Gastroesophageal sphincter (tissue), 4 donors: Measurements from ENCODE around the gene BCKDK. TPM values are rescaled to one million over a fixed set of nuclear protein-coding genes. Genes with fewer than 3 reads are reported as not detected.
A peak's percentile ranks its signal among the peaks of the same experiment; 100 is the strongest.

ENCODE experiments used
- ATAC-seq: fragments of 150-250 bp; one replicate; pipeline ENCODE4 v1.9.1; 2016; ENCODE audit warnings: mild to moderate bottlenecking, moderate library complexity
- H3K27ac ChIP-seq, 4 donors: fragments of 200-600 bp; sonication (generic) in 3 of 4; 1 replicate in 3 of 4; 2 replicates in 1 of 4; pipeline ENCODE4 v1.5.1; 2016 to 2019
- H3K27me3 ChIP-seq: fragments of 200-600 bp; sonication (generic); one replicate; pipeline ENCODE4 v1.5.1; 2019
- H3K36me3 ChIP-seq, 2 donors: fragments of 200-600 bp; sonication (generic); one replicate each; pipeline ENCODE4 v1.5.1; 2019; ENCODE audit warnings: control low read depth in 1 of 2
- H3K4me1 ChIP-seq, 3 donors: fragments of 200-600 bp; sonication (generic); 1 replicate in 2 of 3; 2 replicates in 1 of 3; pipeline ENCODE4 v1.5.1; 2016 to 2019; ENCODE audit warnings: control low read depth in 2 of 3
- H3K4me3 ChIP-seq, 2 donors: fragments of 200-600 bp; sonication (generic); one replicate each; pipeline ENCODE4 v1.5.1; 2019; ENCODE audit warnings: mild to moderate bottlenecking in 1 of 2, moderate library complexity in 1 of 2
- H3K9me3 ChIP-seq, 3 donors: fragments of 200-600 bp; sonication (generic); one replicate each; pipeline ENCODE4 v1.5.1; 2017 to 2019; ENCODE audit warnings: control low read depth in 2 of 3
- EP300 ChIP-seq: sonication (generic); formaldehyde crosslinking; IDR thresholded peaks from one replicate; pipeline ENCODE4 v1.6.1; 2017; ENCODE audit warnings: antibody characterized with exemption, mild to moderate bottlenecking
- POLR2A ChIP-seq, 2 donors: fragments of 450-650 bp; IDR thresholded peaks; one replicate each; pipeline ENCODE4 v1.6.1; 2017; ENCODE audit warnings: antibody characterized with exemption in 2 of 2, mild to moderate bottlenecking in 2 of 2, moderate library complexity in 1 of 2
- POLR2AphosphoS5 ChIP-seq: sonication (generic); formaldehyde crosslinking; IDR thresholded peaks from one replicate; pipeline ENCODE4 v1.6.1; 2017; ENCODE audit warnings: antibody characterized with exemption
- WGBS, 2 donors: methylation state at CpG; one replicate each; pipeline ENCODE4 v1.1.5; 2018; ENCODE audit warnings: low coverage in 1 of 2; 5-methylcytosine and 5-hydroxymethylcytosine counted together
- total RNA-seq, 4 donors: library from RNA; depleted of rRNA; stranded (reverse); fragments of >200 nt; gene quantifications; one replicate each; pipeline ENCODE4 v1.1.0, GENCODE V29; 2016
- TF ChIP-seq, protein P1 (sequence below), 4 experiments: fragments of 200-600 bp in 2 of 4; fragments of 450-650 bp in 2 of 4; sonication (generic) in 1 of 4; IDR thresholded peaks; one replicate each; pipeline ENCODE4 v1.5.1; 2017 to 2019; ENCODE audit warnings: antibody characterized with exemption in 4 of 4, mild to moderate bottlenecking in 2 of 4, moderate library complexity in 2 of 4

BCKDK gene
- total RNA-seq, 4 donors from 2014 or later, result 26.5 to 70.2 (median 39.8) TPM

DNA sequence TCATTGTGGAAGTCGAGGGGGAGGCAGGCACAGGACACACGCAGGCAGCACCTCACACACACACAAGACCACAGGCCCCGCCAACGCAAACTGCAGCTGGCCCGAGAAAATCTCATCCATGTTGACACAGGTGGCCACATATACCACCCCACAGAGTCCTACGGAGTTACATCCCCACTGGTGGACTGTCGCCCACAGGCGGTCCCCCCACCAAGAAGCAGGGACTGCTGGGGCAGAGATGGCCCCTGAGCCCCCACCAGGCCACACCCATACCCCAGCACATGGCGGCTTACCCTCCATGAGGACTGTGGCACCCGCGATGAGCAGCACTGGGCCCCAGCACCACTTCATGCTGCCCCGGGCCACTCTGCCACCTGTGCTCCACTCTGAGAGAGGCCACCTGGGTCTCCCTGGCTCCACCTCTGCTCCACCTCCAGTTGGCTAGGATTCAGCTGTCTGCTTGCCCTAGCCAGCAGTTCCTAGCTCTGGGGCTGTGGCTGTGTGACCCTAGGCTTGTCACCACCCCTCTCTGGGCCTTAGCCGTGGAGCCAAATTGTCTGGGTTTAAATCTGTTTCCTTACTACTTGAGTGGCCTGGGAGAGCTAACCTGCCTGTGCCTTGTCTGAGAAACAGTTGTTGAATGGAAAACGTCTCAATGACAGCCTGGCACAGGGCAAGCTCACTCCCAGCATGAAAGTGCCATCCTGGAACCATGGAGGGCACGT, 19.6 kb upstream of the BCKDK start, which contains the start of gene PRSS53:
PRSS53 (minus strand) TSS at position 485 of the 725 bp plus-strand sequence; CDS start at position 351, 134 bp downstream.
- H3K4me1 ChIP-seq, result peaks cover 0 to 14% (median 6%) of the 10 kb centered on the region in 3 donors
- H3K4me3 ChIP-seq, result no peak within 1 kb of the TSS
- H3K36me3 ChIP-seq, result peaks cover 0 to 85% of the 10 kb centered on the region in 2 donors
- no peaks in the 10 kb centered on the region for H3K9me3 ChIP-seq
- WGBS, 2 donors, result 62 to 83% methylated on average over 5 to 8 of the region's 15 CpGs
- ATAC-seq, result no peak
- no peak within 1 kb of the TSS for H3K27ac ChIP-seq
- no peaks in the 10 kb centered on the region for H3K27me3 ChIP-seq
- TF ChIP-seq, protein P1, sequence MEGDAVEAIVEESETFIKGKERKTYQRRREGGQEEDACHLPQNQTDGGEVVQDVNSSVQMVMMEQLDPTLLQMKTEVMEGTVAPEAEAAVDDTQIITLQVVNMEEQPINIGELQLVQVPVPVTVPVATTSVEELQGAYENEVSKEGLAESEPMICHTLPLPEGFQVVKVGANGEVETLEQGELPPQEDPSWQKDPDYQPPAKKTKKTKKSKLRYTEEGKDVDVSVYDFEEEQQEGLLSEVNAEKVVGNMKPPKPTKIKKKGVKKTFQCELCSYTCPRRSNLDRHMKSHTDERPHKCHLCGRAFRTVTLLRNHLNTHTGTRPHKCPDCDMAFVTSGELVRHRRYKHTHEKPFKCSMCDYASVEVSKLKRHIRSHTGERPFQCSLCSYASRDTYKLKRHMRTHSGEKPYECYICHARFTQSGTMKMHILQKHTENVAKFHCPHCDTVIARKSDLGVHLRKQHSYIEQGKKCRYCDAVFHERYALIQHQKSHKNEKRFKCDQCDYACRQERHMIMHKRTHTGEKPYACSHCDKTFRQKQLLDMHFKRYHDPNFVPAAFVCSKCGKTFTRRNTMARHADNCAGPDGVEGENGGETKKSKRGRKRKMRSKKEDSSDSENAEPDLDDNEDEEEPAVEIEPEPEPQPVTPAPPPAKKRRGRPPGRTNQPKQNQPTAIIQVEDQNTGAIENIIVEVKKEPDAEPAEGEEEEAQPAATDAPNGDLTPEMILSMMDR (IDR thresholded peaks at IDR 0.05), result no peak
- no peak for TF ChIP-seq POLR2AphosphoS5
- no peak for TF ChIP-seq EP300
- TF ChIP-seq POLR2A (IDR thresholded peaks at IDR 0.05), result no peak

DNA sequence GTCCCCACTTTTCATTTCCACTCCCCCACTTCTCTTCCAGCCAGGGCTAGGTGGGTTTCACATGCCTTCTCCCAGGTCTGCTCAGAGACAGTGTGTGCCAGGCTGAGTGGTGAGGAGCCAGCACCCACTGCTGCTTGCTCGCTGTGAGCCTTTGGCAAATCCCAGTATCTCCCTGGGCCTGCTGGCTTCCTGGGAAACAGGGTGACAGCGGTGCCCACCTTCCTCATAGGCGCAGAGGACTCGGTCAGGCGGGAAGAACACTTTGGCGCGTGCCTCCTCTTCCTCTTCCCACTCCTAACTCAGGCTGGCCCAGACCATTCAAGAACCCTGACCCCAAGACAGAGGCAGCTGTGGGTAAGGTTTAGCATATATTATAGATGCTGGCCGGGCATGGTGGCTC, 19.0 kb upstream of the BCKDK start:
- Histone ChIP-seq H3K9me3 (no peaks in the 10 kb centered on the region), H3K36me3 (peaks cover 0 to 80% of the 10 kb centered on the region in 2 donors)
- 100% methylated on average over 4 of the region's 8 CpGs; no CpG with 5 or more reads in 1 of the 2 donors for WGBS, 2 donors

DNA sequence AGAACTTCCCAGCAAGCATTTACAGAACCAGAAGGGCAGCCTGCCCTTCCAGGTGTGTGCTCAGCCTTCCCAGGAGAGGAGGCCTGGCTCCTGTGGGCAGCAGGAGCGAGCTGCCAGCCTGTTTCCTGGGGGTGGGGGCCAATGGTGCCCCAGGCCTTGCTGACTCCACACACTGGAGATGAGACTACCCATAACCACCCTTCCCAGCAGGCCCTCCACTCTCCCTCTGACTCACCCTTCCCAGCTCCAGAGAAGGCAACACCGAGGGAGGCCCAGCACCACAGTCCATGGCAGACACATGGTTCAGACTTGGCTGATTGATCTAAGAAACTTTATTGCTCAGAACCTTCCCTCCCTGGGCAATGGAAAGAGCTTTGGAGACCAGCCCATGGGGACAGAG, 17.6 kb upstream of the BCKDK start:
- WGBS, 2 donors, result 75% methylated on average over 2 of the region's 2 CpGs; no CpG with 5 or more reads in 1 of the 2 donors
- ATAC-seq, result no peak
- no peaks in the 10 kb centered on the region for H3K9me3 ChIP-seq
- peaks cover 0 to 25% (median 6%) of the 10 kb centered on the region in 3 donors for H3K4me1 ChIP-seq
- H3K27ac ChIP-seq, result no peak overlapping the region
- peaks cover 0 to 66% of the 10 kb centered on the region in 2 donors for H3K36me3 ChIP-seq
- H3K27me3 ChIP-seq, result no peaks in the 10 kb centered on the region
- no peak overlapping the region for H3K4me3 ChIP-seq
- TF ChIP-seq EP300, result no peak
- TF ChIP-seq POLR2AphosphoS5, result no peak
- TF ChIP-seq, protein P1 (IDR thresholded peaks at IDR 0.05), result no peak
- TF ChIP-seq POLR2A (IDR thresholded peaks at IDR 0.05), result no peak

More for the DNA sequence above, 19.0 kb upstream of the BCKDK start:
- Histone ChIP-seq H3K27me3 (no peaks in the 10 kb centered on the region), H3K4me1 (peaks cover 0 to 18% (median 6%) of the 10 kb centered on the region in 3 donors), H3K4me3 (no peak overlapping the region), H3K27ac (no peak overlapping the region)
- TF ChIP-seq EP300, result no peak
- no peak for TF ChIP-seq POLR2A (IDR thresholded peaks at IDR 0.05)
- TF ChIP-seq, protein P1 (IDR thresholded peaks at IDR 0.05), result no peak
- TF ChIP-seq POLR2AphosphoS5, result no peak
- ATAC-seq, result no peak

DNA sequence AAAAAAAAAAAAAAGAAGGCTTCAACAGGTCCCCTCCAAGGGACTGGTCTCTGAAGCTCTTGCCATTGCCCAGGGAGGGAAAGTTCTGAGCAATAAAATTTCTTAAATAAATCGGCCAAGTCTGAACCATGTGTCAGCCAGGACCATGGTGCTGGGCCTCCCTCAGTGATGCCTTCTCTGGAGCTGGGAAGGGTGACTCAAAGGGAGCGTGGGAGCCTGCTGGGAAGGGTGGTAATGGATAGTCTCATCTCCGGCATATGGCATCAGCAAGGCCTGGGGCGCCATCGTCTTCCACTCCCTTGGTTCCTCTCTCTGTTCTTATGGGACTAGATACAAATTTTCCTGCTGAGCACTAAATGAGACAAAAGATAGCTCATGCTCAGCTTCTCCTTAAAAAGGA, 15.9 kb upstream of the BCKDK start:
- no peak for ATAC-seq
- TF ChIP-seq EP300, result no peak
- TF ChIP-seq POLR2AphosphoS5, result no peak
- TF ChIP-seq, protein P1 (IDR thresholded peaks at IDR 0.05), result no peak
- TF ChIP-seq POLR2A (IDR thresholded peaks at IDR 0.05), result no peak
- peak overlapping the region in 1 of 4 donors; percentile 12 for H3K27ac ChIP-seq

More for the DNA sequence above, 15.9 kb upstream of the BCKDK start:
- 91% methylated on average over 5 of the region's 5 CpGs; no CpG with 5 or more reads in 1 of the 2 donors for WGBS, 2 donors
- H3K4me1 ChIP-seq, result peaks cover 0 to 28% (median 6%) of the 10 kb centered on the region in 3 donors
- H3K27me3 ChIP-seq, result no peaks in the 10 kb centered on the region
- H3K36me3 ChIP-seq, result peaks cover 0 to 48% of the 10 kb centered on the region in 2 donors
- no peak overlapping the region for H3K4me3 ChIP-seq
- no peaks in the 10 kb centered on the region for H3K9me3 ChIP-seq
